Measurements from ENCODE around the gene MS4A13. TPM values are rescaled to one million over a fixed set of nuclear protein-coding genes. Genes with fewer than 3 reads are reported as not detected.

MS4A13 gene
- total RNA-seq, 2 donors from 2014 or later = not detected

DNA sequence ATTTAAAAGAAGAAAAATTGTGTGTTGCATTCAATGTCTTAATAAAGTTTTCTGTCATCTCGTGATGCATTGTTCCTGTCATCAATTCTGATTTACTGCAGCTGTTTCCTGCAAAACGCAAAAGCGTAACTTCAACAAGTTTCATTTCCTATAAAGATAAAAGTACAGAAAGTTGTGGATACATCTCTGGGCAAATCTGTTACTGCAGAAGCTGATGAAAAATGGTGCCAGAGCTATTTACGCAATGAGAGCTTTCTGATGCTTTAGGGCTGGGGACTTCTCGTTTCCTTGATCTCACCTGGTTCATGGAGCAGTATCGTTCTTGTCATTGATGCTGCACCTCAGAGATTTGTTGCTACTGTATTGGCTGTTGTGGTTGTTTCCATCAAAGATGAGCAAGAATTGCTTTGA, 38.2 kb upstream of the MS4A13 start:
- Histone ChIP-seq H3K27me3 (ENCODE audit: control insufficient read depth, insufficient read depth, low read length, poor library complexity, severe bottlenecking) (no peaks in the 10 kb centered on the region), H3K9me3 (ENCODE audit: control insufficient read depth, low read length) (no peaks in the 10 kb centered on the region), H3K4me1 (ENCODE audit: control insufficient read depth, insufficient read depth, low read length) (no peaks in the 10 kb centered on the region), H3K27ac (ENCODE audit: low read depth, low read length) (no peak overlapping the region), H3K36me3 (ENCODE audit: control insufficient read depth, insufficient read depth, low read length) (no peaks in the 10 kb centered on the region), H3K9ac (ENCODE audit: extremely low read depth, low read length, poor library complexity, severe bottlenecking) (no peak overlapping the region), H3K4me3 (ENCODE audit: low read length) (no peak overlapping the region)
- TF ChIP-seq CTCF (conservative IDR thresholded peaks at IDR 0.05) = no peak
- Mint-ChIP-seq H3K4me1 (no peaks in the 10 kb centered on the region), H3K9me3 (peaks cover 2% of the 10 kb centered on the region), H3K4me3 (no peak overlapping the region), H3K27ac (no peak overlapping the region), H3K27me3 (ENCODE audit: insufficient read depth) (no peaks in the 10 kb centered on the region), H3K36me3 (ENCODE audit: low read depth) (no peaks in the 10 kb centered on the region)
- DNase-seq = no peak
- 86 to 91% methylated on average over 5 to 6 of the region's 6 CpGs for WGBS, 2 experiments (ENCODE audit: insufficient coverage in 1 of 2, insufficient read length in 1 of 2)

GRCh38 chr11:60482361-60482760, 32.8 kb upstream of the MS4A13 start:
- H3K36me3 ChIP-seq (ENCODE audit: control insufficient read depth, insufficient read depth, low read length) = no peaks in the 10 kb centered on the region
- H3K4me3 Mint-ChIP-seq = no peak overlapping the region
- H3K4me1 Mint-ChIP-seq = no peaks in the 10 kb centered on the region
- no peaks in the 10 kb centered on the region for H3K9me3 Mint-ChIP-seq
- no peak for TF ChIP-seq CTCF (conservative IDR thresholded peaks at IDR 0.05)
- no peaks in the 10 kb centered on the region for H3K27me3 Mint-ChIP-seq (ENCODE audit: insufficient read depth)
- DNase-seq = no peak
- no peaks in the 10 kb centered on the region for H3K36me3 Mint-ChIP-seq (ENCODE audit: low read depth)
- H3K4me1 ChIP-seq (ENCODE audit: control insufficient read depth, insufficient read depth, low read length) = no peaks in the 10 kb centered on the region
- no peak overlapping the region for H3K4me3 ChIP-seq (ENCODE audit: low read length)
- no peak overlapping the region for H3K27ac ChIP-seq (ENCODE audit: low read depth, low read length)
- no peak overlapping the region for H3K9ac ChIP-seq (ENCODE audit: extremely low read depth, low read length, poor library complexity, severe bottlenecking)
- no peaks in the 10 kb centered on the region for H3K27me3 ChIP-seq (ENCODE audit: control insufficient read depth, insufficient read depth, low read length, poor library complexity, severe bottlenecking)
- H3K27ac Mint-ChIP-seq = no peak overlapping the region
- no peaks in the 10 kb centered on the region for H3K9me3 ChIP-seq (ENCODE audit: control insufficient read depth, low read length)
- 93% methylated on average over 2 of the region's 2 CpGs; no CpG with 5 or more reads in 1 of the 2 experiments for WGBS, 2 experiments (ENCODE audit: insufficient coverage in 1 of 2, insufficient read length in 1 of 2)

DNA sequence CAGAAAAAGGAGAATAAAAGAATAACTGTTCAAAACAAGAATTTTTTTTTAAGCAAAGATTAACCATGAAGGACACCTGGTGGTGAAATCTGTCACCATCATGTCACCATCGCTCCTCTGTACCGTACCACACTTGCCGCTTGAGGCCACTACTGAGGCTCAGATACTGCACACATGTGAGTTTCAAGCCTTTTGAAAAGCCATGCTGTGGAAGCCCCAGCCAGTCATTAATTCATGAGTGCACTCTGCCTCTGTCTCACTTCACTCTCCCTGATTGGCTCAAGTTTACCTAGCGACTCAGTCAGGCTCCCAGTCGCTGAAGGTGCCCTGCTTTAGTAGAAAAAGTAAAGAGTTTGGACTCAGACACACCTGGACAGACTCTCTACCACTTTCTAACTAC, 29.2 kb upstream of the MS4A13 start:
- Histone ChIP-seq H3K9me3 (ENCODE audit: control insufficient read depth, low read length) (no peaks in the 10 kb centered on the region), H3K27ac (ENCODE audit: low read depth, low read length) (no peak overlapping the region), H3K9ac (ENCODE audit: extremely low read depth, low read length, poor library complexity, severe bottlenecking) (no peak overlapping the region), H3K27me3 (ENCODE audit: control insufficient read depth, insufficient read depth, low read length, poor library complexity, severe bottlenecking) (no peaks in the 10 kb centered on the region), H3K4me1 (ENCODE audit: control insufficient read depth, insufficient read depth, low read length) (no peaks in the 10 kb centered on the region), H3K4me3 (ENCODE audit: low read length) (no peak overlapping the region), H3K36me3 (ENCODE audit: control insufficient read depth, insufficient read depth, low read length) (no peaks in the 10 kb centered on the region)
- peak; percentile 89 for TF ChIP-seq CTCF (conservative IDR thresholded peaks at IDR 0.05)
- 55 to 75% methylated on average over 4 to 5 of the region's 5 CpGs for WGBS, 2 experiments (ENCODE audit: insufficient coverage in 1 of 2, insufficient read length in 1 of 2)
- Mint-ChIP-seq H3K27me3 (ENCODE audit: insufficient read depth) (no peaks in the 10 kb centered on the region), H3K36me3 (ENCODE audit: low read depth) (no peaks in the 10 kb centered on the region), H3K4me1 (no peaks in the 10 kb centered on the region), H3K27ac (no peak overlapping the region), H3K4me3 (no peak overlapping the region), H3K9me3 (peaks cover 7% of the 10 kb centered on the region)
- peak; percentile 80 for DNase-seq
